Measurements from ENCODE around the gene PRR14. TPM values are rescaled to one million over a fixed set of nuclear protein-coding genes. Genes with fewer than 3 reads are reported as not detected.
A peak's percentile ranks its signal among the peaks of the same experiment; 100 is the strongest.
"Not testable (repeated sequence)": the region's sequence is repeated elsewhere in the genome, so short reads cannot be mapped to it uniquely, and the experiment has no call there.

The PRR14 gene
- total RNA-seq, 2 experiments from 2014 or later = 111 to 116 TPM

DNA sequence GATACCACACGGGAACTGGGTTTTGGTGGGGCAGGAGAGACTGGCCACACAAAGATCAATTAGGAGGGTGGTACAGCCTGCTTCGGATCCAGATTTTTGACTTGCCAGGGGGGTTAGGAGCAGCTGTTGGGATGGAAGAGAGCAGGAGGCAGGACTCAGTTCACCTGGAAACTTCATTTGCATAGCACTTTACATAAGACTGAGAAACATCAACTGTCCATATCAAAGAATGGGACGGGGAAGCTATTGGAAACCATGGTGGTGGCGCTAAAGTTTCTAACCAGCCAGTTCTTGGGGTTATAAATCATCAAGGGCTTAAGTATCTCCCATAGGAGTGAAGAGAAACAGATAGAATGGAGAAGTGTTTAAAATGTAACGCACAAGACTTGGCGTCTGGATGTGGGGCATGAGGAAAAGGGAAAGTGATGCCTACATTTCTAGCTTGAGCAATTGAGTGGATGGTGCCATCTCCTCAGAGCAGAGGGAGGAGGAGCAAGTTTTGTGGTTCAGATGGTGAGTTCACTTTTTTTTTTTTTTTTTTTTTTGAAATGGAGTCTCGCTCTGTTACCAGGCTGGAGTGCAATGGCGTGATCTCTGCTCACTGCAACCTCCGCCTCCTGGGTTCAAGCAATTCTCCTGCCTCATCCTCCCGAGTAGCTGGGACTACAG is 41.8 kb downstream of the PRR14 start:
- Mint-ChIP-seq H3K27me3 (no peaks in the 10 kb centered on the region), H3K27ac (no peak overlapping the region), H3K36me3 (no peaks in the 10 kb centered on the region), H3K4me3 (no peak overlapping the region), H3K9me3 (ENCODE audit: low read depth) (no peaks in the 10 kb centered on the region), H3K4me1 (peaks cover 30% of the 10 kb centered on the region)
- CTCF ChIA-PET = interaction anchor here (0.7 to 4.3 kb wide), 11 partner anchors 9 to 268 kb away, joined by 3 to 69 read pairs (median 6); partner anchors contain the start of genes FBRS and PRR14
- no peak for ATAC-seq
- DNase-seq = no peak

DNA sequence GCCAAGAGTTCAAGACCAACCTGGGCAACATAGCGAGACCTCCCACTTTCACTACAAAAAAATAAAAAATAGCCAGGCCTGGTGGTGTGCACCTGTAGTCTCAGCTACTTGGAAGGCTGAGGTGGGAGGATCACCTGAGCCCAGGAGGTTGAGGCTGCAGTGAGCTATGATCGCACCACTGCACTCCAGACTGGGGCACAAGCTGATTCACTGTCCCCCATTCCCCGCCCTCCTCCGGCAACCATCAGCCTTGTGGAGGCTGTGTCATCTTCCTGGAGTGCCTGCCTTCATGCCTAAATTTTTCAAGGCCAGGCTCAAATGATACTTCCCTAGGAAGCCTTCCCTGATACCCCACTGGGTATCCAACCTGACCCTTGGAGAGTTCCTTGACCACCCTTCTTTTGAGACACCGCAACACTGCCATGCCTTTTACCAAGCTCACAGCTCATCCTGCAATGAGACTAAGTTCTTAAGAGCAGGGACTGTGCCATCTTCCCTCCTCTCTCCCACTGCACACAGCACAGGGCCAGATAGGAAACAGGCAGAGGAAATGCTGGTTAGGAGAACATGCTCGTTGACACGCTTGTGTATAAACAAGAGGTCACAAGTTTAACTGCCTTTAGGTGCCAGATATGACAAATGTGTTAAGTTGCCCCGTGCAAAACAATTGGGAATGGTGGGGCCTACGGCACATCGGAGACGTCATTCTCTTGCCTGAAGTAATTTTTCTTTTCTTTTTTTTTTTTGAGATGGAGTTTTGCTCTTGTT is 44.4 kb downstream of the PRR14 start:
- DNase-seq = no peak
- CTCF ChIA-PET = interaction anchor here (0.9 to 4.3 kb wide), 9 partner anchors 8 to 63 kb away, joined by 4 to 69 read pairs (median 10); partner anchors contain the start of genes FBRS and PRR14
- peak overlapping the region; percentile 50 for H3K27ac Mint-ChIP-seq
- no peaks in the 10 kb centered on the region for H3K9me3 Mint-ChIP-seq (ENCODE audit: low read depth)
- H3K4me1 Mint-ChIP-seq = peaks cover 40% of the 10 kb centered on the region
- peaks cover 9% of the 10 kb centered on the region for H3K36me3 Mint-ChIP-seq
- H3K27me3 Mint-ChIP-seq = peaks cover 2% of the 10 kb centered on the region
- no peak overlapping the region for H3K4me3 Mint-ChIP-seq
- ATAC-seq = no peak

- H3K9me3 Mint-ChIP-seq (ENCODE audit: low read depth); ATAC-seq; DNase-seq; H3K4me3 Mint-ChIP-seq; H3K27me3 Mint-ChIP-seq; H3K27ac Mint-ChIP-seq: not testable (repeated sequence)
- H3K4me1 Mint-ChIP-seq = peaks cover 48% of the 10 kb centered on the region
- CTCF ChIA-PET = interaction anchor here (0.9 to 2.6 kb wide), 10 partner anchors 10 to 81 kb away, joined by 3 to 36 read pairs (median 4); partner anchors contain the start of genes FBRS and PRR14
- peaks cover 19% of the 10 kb centered on the region for H3K36me3 Mint-ChIP-seq
Observed at GRCh38 chr16:30696646-30697045, 45.9 kb downstream of the PRR14 start.

GRCh38 chr16:30697264-30698138 is 46.7 kb downstream of the PRR14 start:
- CTCF ChIA-PET = interaction anchor here (0.6 to 2.6 kb wide), 10 partner anchors 18 to 244 kb away, joined by 3 to 36 read pairs (median 4); partner anchors contain the start of genes FBRS and PRR14
- peaks cover 19% of the 10 kb centered on the region for H3K36me3 Mint-ChIP-seq
- H3K4me1 Mint-ChIP-seq = peaks cover 45% of the 10 kb centered on the region
- H3K9me3 Mint-ChIP-seq (ENCODE audit: low read depth) = no peaks in the 10 kb centered on the region
- H3K4me3 Mint-ChIP-seq = peak overlapping the region; percentile 94
- no peak for DNase-seq
- H3K27me3 Mint-ChIP-seq = peaks cover 2% of the 10 kb centered on the region
- peak overlapping the region; percentile 99 for H3K27ac Mint-ChIP-seq
- ATAC-seq = peak; percentile 88

- peak; percentile 76 for ATAC-seq
- peaks cover 22% of the 10 kb centered on the region for H3K36me3 Mint-ChIP-seq
- peaks cover 44% of the 10 kb centered on the region for H3K4me1 Mint-ChIP-seq
- no peaks in the 10 kb centered on the region for H3K9me3 Mint-ChIP-seq (ENCODE audit: low read depth)
- CTCF ChIA-PET = interaction anchor here (0.8 to 2.6 kb wide), 5 partner anchors 32 to 117 kb away, joined by 3 to 36 read pairs (median 3); partner anchors contain the start of genes FBRS and PRR14
- peak; percentile 99 for DNase-seq
- peaks cover 2% of the 10 kb centered on the region for H3K27me3 Mint-ChIP-seq
- H3K27ac Mint-ChIP-seq = peak overlapping the region; percentile 99
- peak overlapping the region; percentile 94 for H3K4me3 Mint-ChIP-seq
Observed at GRCh38 chr16:30698139-30698815, 47.5 kb downstream of the PRR14 start.

DNA sequence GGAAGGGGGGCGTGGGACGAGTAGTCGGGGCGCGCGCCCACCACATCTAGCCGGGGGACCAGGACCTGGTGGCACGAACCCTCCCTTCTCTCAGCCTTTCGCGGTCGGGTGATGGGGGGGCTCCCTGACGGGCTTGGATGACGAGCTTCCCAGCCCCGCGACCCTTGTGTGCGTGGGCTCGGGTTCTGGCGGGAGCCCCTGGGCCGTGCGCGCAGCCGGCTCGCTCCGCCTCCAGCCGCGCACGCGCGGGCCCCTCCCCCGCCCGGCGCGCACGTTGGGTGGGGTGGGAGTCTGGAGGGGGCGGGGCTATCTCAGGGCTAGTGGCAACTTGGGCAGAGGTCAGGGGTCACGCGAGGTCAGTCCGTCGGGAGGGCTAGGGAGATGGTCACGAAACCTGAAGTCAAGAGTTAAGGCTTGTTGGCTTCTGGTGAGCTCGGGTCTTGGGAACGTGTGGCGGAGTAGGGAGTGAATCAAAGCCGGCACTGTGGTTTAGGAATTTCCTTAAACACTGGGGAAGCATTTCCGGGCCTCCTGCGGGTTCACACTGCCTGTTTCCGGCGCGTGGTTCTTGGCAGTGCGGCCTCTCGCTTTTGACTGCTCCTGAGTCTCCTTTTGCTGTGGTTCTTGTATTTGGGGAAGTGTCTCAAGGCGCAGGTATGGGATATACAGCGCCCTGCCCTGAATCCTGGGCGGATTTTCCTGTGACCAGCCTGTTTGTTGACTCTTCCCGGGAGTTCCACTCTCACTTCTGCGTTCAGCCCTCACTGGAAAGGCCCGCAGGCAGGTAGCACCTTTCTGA is 48.3 kb downstream of the PRR14 start, which contains the start of gene SRCAP:
SRCAP (plus strand) TSS at position 356 of the 799 bp plus-strand sequence. CDS start 1,654 bp downstream, outside the sequence.
- H3K4me1 Mint-ChIP-seq = peaks cover 37% of the 10 kb centered on the region
- H3K9me3 Mint-ChIP-seq (ENCODE audit: low read depth) = no peaks in the 10 kb centered on the region
- H3K36me3 Mint-ChIP-seq = peaks cover 25% of the 10 kb centered on the region
- ATAC-seq = peak; percentile 44
- H3K4me3 Mint-ChIP-seq = peak within 1 kb of the TSS; percentile 94
- peak within 1 kb of the TSS; percentile 99 for H3K27ac Mint-ChIP-seq
- CTCF ChIA-PET = interaction anchor here (0.8 to 1.0 kb wide), 2 partner anchors 48 to 116 kb away, joined by 3 read pairs; partner anchors contain the start of gene PRR14
- peaks cover 2% of the 10 kb centered on the region for H3K27me3 Mint-ChIP-seq
- peak; percentile 92 for DNase-seq

DNA sequence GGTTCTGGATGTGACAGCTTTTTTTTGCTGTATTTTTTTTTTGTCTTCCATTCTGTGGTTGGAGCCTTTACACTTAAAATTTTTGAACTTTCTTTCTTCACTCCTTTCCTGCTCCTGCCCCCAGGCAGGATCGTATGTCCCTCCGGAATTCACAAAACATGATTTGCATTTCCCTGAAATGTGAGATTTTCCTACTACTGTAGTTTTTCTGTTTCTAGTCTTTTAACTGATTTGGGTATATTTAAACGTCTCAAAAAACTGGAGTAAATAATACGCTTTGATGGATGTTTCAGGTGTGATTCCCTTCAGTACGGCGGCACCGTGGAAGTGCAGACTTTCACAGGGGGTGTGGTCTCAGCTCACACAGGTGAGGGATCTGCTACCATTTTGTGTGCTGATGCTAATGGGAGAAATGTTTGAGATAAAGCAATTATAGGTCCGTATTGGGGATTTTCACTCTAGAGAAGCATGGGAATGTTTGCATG is 48.9 kb downstream of the PRR14 start:
- peaks cover 2% of the 10 kb centered on the region for H3K27me3 Mint-ChIP-seq
- H3K27ac Mint-ChIP-seq = peak overlapping the region; percentile 89
- no peaks in the 10 kb centered on the region for H3K9me3 Mint-ChIP-seq (ENCODE audit: low read depth)
- DNase-seq (no peak), ATAC-seq (no peak)
- H3K4me1 Mint-ChIP-seq = peaks cover 34% of the 10 kb centered on the region
- peak overlapping the region; percentile 94 for H3K4me3 Mint-ChIP-seq
- peaks cover 30% of the 10 kb centered on the region for H3K36me3 Mint-ChIP-seq
- CTCF ChIA-PET = interaction anchor here (0.9 to 1.0 kb wide), 2 partner anchors 115 kb away, joined by 3 read pairs; no protein-coding TSS in a partner anchor

GRCh38 chr16:30700491-30700890 is 49.7 kb downstream of the PRR14 start:
- peaks cover 34% of the 10 kb centered on the region for H3K36me3 Mint-ChIP-seq
- H3K4me3 Mint-ChIP-seq = peak overlapping the region; percentile 94
- peak overlapping the region; percentile 5 for H3K27ac Mint-ChIP-seq
- no peak for DNase-seq
- ATAC-seq = no peak
- CTCF ChIA-PET = interaction anchor here (0.9 kb wide), 1 partner anchor 114 kb away, joined by 3 read pairs; no protein-coding TSS in a partner anchor
- H3K27me3 Mint-ChIP-seq = peaks cover 2% of the 10 kb centered on the region
- H3K9me3 Mint-ChIP-seq (ENCODE audit: low read depth) = no peaks in the 10 kb centered on the region
- H3K4me1 Mint-ChIP-seq = peaks cover 26% of the 10 kb centered on the region

GRCh38 chr16:30700971-30701370 is 50.2 kb downstream of the PRR14 start:
- Mint-ChIP-seq H3K27ac (peak overlapping the region; percentile 5), H3K36me3 (peaks cover 37% of the 10 kb centered on the region), H3K4me1 (peaks cover 26% of the 10 kb centered on the region), H3K9me3 (ENCODE audit: low read depth) (no peaks in the 10 kb centered on the region), H3K4me3 (no peak overlapping the region), H3K27me3 (peaks cover 2% of the 10 kb centered on the region)
- no peak for DNase-seq
- CTCF ChIA-PET = no interaction called here
- ATAC-seq = no peak

- H3K27ac Mint-ChIP-seq; H3K27me3 Mint-ChIP-seq; ATAC-seq; H3K9me3 Mint-ChIP-seq (ENCODE audit: low read depth); H3K4me3 Mint-ChIP-seq; DNase-seq: not testable (repeated sequence)
- Mint-ChIP-seq H3K4me1 (peaks cover 17% of the 10 kb centered on the region), H3K36me3 (peaks cover 53% of the 10 kb centered on the region)
- CTCF ChIA-PET = interaction anchor here (0.8 kb wide), 1 partner anchor 9 kb away, joined by 4 read pairs; no protein-coding TSS in a partner anchor
Observed at GRCh38 chr16:30703071-30703470, 52.3 kb downstream of the PRR14 start.

GRCh38 chr16:30703971-30704370 is 53.2 kb downstream of the PRR14 start:
- Mint-ChIP-seq H3K27ac (no peak overlapping the region), H3K9me3 (ENCODE audit: low read depth) (no peaks in the 10 kb centered on the region), H3K27me3 (no peaks in the 10 kb centered on the region), H3K36me3 (peaks cover 57% of the 10 kb centered on the region), H3K4me3 (no peak overlapping the region), H3K4me1 (peaks cover 17% of the 10 kb centered on the region)
- CTCF ChIA-PET = no interaction called here
- no peak for DNase-seq
- ATAC-seq = no peak
